Ureter (tissue), 1 donor: ENCODE results near the gene TTLL9. TPM values are rescaled to one million over a fixed set of nuclear protein-coding genes. Genes with fewer than 3 reads are reported as not detected.

ENCODE experiments used
- DNase-seq: peaks from one replicate; pipeline ENCODE4 v3.0.0-alpha.2; 2020; ENCODE audit warnings: low spot score
- total RNA-seq: library from RNA; stranded (reverse); gene quantifications from one replicate; pipeline ENCODE4 v1.2.4, GENCODE V29; 2023
- donor health status: DM: yes; HTN: yes; CAD: no.

Gene TTLL9
- total RNA-seq, 1 donor from 2014 or later, result 0.86 TPM

DNA sequence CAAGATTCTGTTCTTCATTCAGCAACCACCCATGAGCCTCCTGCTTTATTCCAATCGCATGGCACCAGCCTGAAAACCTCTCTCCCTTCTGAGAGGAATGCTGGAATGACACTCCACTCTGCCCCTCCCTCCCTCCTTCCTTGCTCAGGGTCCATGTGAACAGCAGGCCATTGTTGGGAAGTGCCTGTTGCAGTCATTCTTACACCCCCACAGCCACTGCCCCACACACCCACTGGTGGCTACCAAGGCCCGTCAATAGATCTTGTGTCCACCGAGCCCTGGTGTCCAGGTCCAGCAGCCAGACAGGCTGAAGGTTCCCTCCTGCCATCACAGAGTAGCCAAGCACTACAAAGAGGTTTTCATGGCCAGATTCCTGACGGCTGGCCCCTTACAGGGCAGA is 74.9 kb downstream of the TTLL9 start:
- no peak for DNase-seq

DNA sequence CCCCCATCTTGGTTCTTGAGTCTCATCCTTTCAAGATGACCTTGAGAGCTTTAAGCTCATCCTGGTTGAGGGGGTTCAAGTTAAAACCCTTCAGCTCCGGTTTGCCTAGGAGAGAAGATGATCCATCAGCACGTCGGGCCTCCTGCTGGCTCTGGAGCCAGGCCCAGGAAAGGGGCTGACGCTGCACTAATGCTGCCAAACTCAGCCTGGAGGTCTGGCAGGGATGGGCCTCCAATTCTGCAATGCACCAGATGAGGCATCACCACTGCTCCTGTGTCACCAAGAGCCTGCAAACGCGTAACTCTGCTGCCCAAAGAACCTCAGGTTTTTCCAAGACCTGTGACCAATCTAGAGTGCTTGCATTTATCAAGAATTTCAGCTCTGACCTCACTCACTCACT is 75.4 kb downstream of the TTLL9 start:
- no peak for DNase-seq

- no peak for DNase-seq
Observed at GRCh38 chr20:31948008-31948407, 77.6 kb downstream of the TTLL9 start.

- no peak for DNase-seq
Observed at GRCh38 chr20:31949877-31950646, 79.6 kb downstream of the TTLL9 start.

GRCh38 chr20:31951203-31951529 is 80.7 kb downstream of the TTLL9 start:
- DNase-seq, result no peak

- peak; percentile 95 for DNase-seq
Observed at GRCh38 chr20:31951530-31952453, 81.4 kb downstream of the TTLL9 start, which contains the start of gene PDRG1. PDRG1 (minus strand) TSS chr20:31952046; CDS start chr20:31951961, 85 bp downstream.

DNA sequence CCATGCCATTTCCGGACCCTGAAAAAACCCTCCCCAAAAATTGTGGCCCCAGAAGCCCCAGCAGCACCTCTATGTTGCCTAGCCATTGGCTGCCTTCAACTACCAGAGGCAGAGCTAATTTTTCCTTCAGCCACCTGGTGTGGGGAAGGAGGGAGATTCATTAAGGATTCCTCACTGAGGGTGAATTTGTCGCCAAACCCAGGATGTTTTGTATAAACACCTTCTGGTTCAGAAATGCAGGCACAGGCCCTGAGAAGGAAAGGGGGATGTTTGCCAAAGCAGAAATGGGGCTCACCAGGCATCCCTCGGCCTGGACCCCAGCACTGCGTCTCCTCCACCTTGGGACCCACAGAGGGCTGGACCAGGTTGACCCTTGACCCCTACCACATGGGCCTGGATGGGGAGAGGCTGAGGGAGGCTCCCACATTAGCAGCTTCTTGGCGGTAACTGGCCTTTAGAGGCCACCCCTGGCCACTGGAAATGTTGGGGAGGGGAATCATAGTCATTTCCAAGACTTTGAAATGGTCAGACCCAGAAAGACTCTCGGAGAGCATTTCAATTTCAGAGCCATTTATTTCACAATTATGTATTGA is 83.2 kb downstream of the TTLL9 start:
- no peak for DNase-seq

- DNase-seq, result no peak
Observed at GRCh38 chr20:31954500-31954899, 84.1 kb downstream of the TTLL9 start.

DNA sequence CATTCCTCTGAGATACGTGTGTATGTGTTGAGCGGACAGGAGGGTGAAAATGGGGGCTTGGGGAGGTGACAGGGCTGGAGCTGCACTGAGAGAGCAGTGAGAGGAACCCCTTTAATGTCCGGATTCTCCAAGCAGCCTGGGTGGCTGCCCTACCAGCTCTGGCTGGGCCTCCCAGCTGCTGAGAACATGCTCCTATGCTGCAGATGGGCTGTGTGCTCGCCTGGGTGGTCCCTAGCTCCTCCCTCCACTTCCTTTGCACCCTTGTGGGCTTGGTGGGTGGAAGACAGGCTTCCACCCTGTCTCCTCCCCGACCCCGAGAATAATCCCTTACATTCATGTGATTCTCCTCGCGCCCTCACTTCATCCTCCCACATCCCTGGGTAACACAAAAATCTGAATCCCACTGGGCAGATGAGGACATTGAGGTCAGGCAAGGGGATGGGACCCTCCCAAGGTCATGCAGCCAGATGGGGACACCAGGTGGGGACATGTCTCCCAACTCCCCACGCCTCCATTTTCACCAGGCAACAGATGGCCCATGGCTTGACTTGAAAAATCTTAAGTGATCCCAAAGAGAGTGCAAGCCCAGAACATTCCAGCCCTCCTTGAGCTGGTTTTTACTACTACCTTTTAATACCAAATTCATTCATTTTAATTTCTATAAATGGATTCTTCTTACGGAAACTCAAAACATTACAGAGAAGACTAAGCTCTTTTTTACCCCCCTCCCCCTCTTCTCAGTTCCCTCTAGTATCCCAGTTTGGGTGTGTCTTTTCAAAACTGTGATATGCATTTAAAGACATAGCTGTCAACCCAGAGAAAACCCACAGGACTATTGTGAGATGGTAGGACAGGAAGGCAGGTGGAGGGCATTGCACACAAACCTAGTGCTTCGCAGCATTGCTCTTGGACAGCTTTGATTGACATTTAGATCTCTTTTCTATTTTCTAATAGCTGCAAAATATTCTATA is 86.4 kb downstream of the TTLL9 start:
- no peak for DNase-seq

- no peak for DNase-seq
Observed at GRCh38 chr20:31962761-31963160, 92.3 kb downstream of the TTLL9 start.

DNA sequence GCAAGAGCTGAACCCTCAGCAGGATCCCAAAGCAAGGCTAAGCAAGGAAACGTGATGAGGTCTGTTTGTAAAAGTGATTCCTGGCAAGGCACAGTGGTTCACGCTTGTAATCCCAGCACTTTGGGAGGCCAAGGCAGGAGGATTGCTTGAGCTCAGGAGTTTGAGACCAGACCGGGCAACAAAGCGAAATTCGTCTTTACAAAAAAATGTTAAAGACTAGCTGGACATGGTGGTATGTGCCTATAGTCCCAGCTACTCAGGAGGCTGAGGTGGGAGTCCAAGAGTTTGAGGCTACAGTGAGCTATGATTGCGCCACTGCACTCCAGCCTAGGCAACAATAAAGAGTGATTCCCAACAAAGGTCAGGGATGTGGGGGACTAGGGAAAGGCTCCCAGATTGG is 93.5 kb downstream of the TTLL9 start:
- DNase-seq, result no peak

DNA sequence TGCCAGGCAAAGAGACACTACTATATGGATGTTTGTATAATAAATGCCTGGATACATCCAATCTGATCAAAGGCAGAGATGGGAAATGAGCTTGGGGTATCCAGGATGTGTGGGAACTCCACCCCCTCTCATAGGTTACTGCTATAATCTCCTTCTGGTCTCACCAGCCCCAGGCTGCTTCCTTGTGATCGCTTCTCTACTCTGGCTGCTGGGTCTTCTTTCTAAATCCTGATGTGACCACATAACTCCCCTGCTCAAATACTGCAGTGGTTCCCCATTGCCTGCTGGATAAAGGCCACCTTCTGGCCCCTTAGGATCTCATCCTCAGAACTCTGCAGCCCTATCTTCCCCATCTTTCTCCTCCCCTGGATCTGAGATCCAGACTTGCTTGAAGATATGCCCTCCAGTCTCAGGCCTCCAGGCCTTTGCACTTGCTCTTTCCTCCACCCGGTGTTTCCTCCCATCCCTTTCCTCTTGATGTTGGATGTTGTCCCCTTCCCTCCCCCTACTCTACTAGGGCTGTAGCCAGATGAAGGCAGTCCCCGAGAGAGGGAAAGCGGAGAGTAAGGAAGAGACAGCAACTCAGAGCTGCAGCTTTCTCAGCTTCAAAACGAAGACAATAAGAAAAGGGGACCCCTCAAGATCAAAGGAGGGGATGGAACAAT is 96.7 kb downstream of the TTLL9 start:
- DNase-seq, result no peak

DNA sequence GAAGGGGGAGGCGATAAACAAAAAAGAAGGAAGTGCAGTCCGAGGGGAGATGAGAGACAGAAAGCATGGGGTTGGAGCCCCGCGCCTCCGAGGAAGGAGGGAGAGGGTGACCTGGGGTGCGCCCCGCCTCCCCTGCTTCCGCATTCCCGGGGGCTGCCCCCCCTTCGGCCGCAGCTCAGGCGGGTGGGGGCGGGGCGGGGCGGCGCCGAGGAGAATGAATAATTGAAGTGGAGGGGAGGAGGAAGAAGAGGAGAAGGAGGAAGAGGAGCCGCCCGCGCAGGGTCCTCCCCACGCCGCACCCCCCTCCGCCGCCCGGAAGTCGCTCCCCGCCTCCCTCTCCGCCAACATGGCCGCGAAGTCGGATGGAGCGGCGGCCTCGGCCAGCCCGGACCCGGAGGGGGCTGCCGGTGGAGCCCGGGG is 97.4 kb downstream of the TTLL9 start, which contains the start of gene XKR7:
TSS of gene XKR7 (plus strand) at position 322 of the 420 bp plus-strand sequence. CDS start at position 347, 25 bp downstream.
- DNase-seq, result no peak

- DNase-seq, result peak; percentile 64
Observed at GRCh38 chr20:31968291-31969126, 98.1 kb downstream of the TTLL9 start.

DNA sequence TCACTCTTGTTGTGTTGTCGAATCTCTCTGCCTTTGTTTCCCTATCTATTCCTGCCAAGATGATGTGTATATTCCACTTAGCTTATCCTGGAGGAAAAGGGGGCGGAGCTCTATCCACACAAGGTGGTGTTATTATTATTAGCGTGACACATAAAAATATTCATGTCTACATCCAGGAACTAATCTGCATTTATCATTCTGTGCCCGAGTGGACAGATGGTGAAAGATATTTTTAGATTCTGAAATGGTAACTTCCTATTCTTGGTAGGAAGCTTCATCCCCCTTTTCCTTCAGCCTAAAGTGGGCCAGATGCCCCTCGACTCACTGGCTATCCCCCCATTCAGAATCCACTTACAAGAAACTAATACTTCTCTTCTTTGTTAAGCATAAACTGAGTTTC is 99.6 kb downstream of the TTLL9 start:
- DNase-seq, result no peak

- DNase-seq, result no peak
Observed at GRCh38 chr20:31972471-31973021, 102.1 kb downstream of the TTLL9 start.

DNA sequence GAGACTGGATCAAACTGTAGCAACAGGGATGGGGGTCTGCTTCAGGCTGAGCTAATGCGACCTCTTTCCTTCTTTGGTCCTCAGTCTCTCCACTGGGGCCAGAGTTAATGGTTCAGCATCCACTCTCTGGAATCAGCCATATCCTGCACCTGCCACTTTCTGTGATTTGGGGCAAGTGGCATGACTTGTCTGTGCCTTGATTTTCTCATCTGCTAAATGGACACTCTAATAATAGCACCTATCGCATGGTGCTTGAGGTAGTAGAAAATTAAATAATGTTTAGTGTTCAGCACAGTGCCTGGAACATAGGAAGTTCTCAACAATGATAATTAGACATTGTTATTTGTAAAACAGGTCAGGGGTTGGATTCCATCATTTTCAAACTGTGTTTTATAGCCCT is 103.9 kb downstream of the TTLL9 start:
- no peak for DNase-seq

- no peak for DNase-seq
Observed at GRCh38 chr20:31974951-31975487, 104.6 kb downstream of the TTLL9 start.

GRCh38 chr20:31975874-31976273 is 105.4 kb downstream of the TTLL9 start:
- DNase-seq, result no peak
